Muscle layer of colon (tissue), 2 donors: Measurements from ENCODE around the gene ERV3-1.
"Not testable (repeated sequence)": the region's sequence is repeated elsewhere in the genome, so short reads cannot be mapped to it uniquely, and the experiment has no call there.

Experiments used
- H3K27ac ChIP-seq: one replicate; pipeline ENCODE4 v1.7.0; 2013; ENCODE audit warnings: low read depth, mild to moderate bottlenecking, low read length, moderate library complexity
- H3K27me3 ChIP-seq, 2 donors: one replicate each; pipeline ENCODE4 v1.7.0; 2013; ENCODE audit warnings: low read length in 2 of 2, mild to moderate bottlenecking in 2 of 2; ENCODE audit not compliant: insufficient read depth in 2 of 2, control insufficient read depth in 1 of 2
- H3K36me3 ChIP-seq: one replicate; pipeline ENCODE4 v1.7.0; 2013; ENCODE audit warnings: mild to moderate bottlenecking, low read length; ENCODE audit not compliant: insufficient read depth
- H3K4me1 ChIP-seq: one replicate; pipeline ENCODE4 v1.7.0; 2013; ENCODE audit warnings: mild to moderate bottlenecking, low read length; ENCODE audit not compliant: insufficient read depth
- H3K4me3 ChIP-seq, 2 donors: one replicate each; pipeline ENCODE4 v1.7.0; 2013; ENCODE audit warnings: low read length in 2 of 2, low read depth in 1 of 2, mild to moderate bottlenecking in 1 of 2, moderate library complexity in 1 of 2
- H3K9ac ChIP-seq: one replicate; pipeline ENCODE4 v1.7.0; 2013; ENCODE audit warnings: low read length
- H3K9me3 ChIP-seq: one replicate; pipeline ENCODE4 v1.7.0; 2013; ENCODE audit warnings: mild to moderate bottlenecking, low read length
- donor health status: abdominal sarcoma.
- donor health status: Adenocarcinoma of cecum.

Gene ERV3-1

GRCh38 chr7:64959072-64959747 lies 47.3 kb downstream of the ERV3-1 start:
- H3K27me3 ChIP-seq, result no peaks in the 10 kb centered on the region
- no peak overlapping the region for H3K9ac ChIP-seq
- H3K27ac ChIP-seq, result no peak overlapping the region
- no peaks in the 10 kb centered on the region for H3K36me3 ChIP-seq
- no peaks in the 10 kb centered on the region for H3K9me3 ChIP-seq
- H3K4me1 ChIP-seq, result no peaks in the 10 kb centered on the region
- no peak overlapping the region for H3K4me3 ChIP-seq

GRCh38 chr7:64951250-64951848 lies 55.1 kb downstream of the ERV3-1 start:
- Histone ChIP-seq H3K4me3 (no peak overlapping the region), H3K9me3 (no peaks in the 10 kb centered on the region), H3K4me1 (peaks cover 11% of the 10 kb centered on the region), H3K9ac (no peak overlapping the region), H3K27ac (no peak overlapping the region), H3K27me3 (peaks cover 16 to 18% of the 10 kb centered on the region in 2 donors), H3K36me3 (no peaks in the 10 kb centered on the region)

GRCh38 chr7:64950673-64951072 lies 55.8 kb downstream of the ERV3-1 start:
- H3K27ac ChIP-seq, H3K36me3 ChIP-seq, H3K4me3 ChIP-seq, H3K9me3 ChIP-seq, H3K9ac ChIP-seq: not testable (repeated sequence)
- peaks cover 11% of the 10 kb centered on the region for H3K4me1 ChIP-seq
- peaks cover 18 to 23% of the 10 kb centered on the region in 2 donors for H3K27me3 ChIP-seq

GRCh38 chr7:64948774-64949173 lies 57.7 kb downstream of the ERV3-1 start:
- H3K36me3 ChIP-seq, H3K4me3 ChIP-seq, H3K9me3 ChIP-seq, H3K27ac ChIP-seq, H3K9ac ChIP-seq: not testable (repeated sequence)
- Histone ChIP-seq H3K27me3 (peaks cover 18 to 24% of the 10 kb centered on the region in 2 donors), H3K4me1 (peaks cover 11% of the 10 kb centered on the region)

- H3K27ac ChIP-seq, result no peak overlapping the region
- peaks cover 11% of the 10 kb centered on the region for H3K4me1 ChIP-seq
- peaks cover 18 to 24% of the 10 kb centered on the region in 2 donors for H3K27me3 ChIP-seq
- H3K9ac ChIP-seq, result no peak overlapping the region
- no peaks in the 10 kb centered on the region for H3K9me3 ChIP-seq
- no peaks in the 10 kb centered on the region for H3K36me3 ChIP-seq
- H3K4me3 ChIP-seq, result no peak overlapping the region
These were observed 59.1 kb downstream of the ERV3-1 start for GRCh38 chr7:64947252-64948000.

- Histone ChIP-seq H3K36me3 (no peaks in the 10 kb centered on the region), H3K27ac (no peak overlapping the region), H3K9ac (no peak overlapping the region), H3K4me1 (peaks cover 11% of the 10 kb centered on the region), H3K27me3 (peaks cover 18 to 24% of the 10 kb centered on the region in 2 donors), H3K4me3 (no peak overlapping the region), H3K9me3 (no peaks in the 10 kb centered on the region)
These were observed 59.7 kb downstream of the ERV3-1 start for GRCh38 chr7:64946772-64947171.

- peaks cover 11% of the 10 kb centered on the region for H3K4me1 ChIP-seq
- H3K9me3 ChIP-seq, result no peaks in the 10 kb centered on the region
- H3K4me3 ChIP-seq, result no peak overlapping the region
- no peak overlapping the region for H3K9ac ChIP-seq
- H3K27ac ChIP-seq, result no peak overlapping the region
- no peaks in the 10 kb centered on the region for H3K36me3 ChIP-seq
- H3K27me3 ChIP-seq, result peaks cover 18 to 24% of the 10 kb centered on the region in 2 donors
These were observed 60.8 kb downstream of the ERV3-1 start for GRCh38 chr7:64945503-64946175.

- H3K4me3 ChIP-seq, H3K9me3 ChIP-seq, H3K9ac ChIP-seq, H3K27ac ChIP-seq, H3K36me3 ChIP-seq: not testable (repeated sequence)
- Histone ChIP-seq H3K4me1 (peaks cover 11% of the 10 kb centered on the region), H3K27me3 (peaks cover 18 to 24% of the 10 kb centered on the region in 2 donors)
These were observed 61.6 kb downstream of the ERV3-1 start for GRCh38 chr7:64944667-64945502.
